Amygdala (tissue), 56 donors: ENCODE data around the gene PSAP.

Source experiments
- DNase-seq, 56 donors: peaks; one replicate each; lab custom pipeline; 2025; lab: John Stamatoyannopoulos, UW

The PSAP gene

DNA sequence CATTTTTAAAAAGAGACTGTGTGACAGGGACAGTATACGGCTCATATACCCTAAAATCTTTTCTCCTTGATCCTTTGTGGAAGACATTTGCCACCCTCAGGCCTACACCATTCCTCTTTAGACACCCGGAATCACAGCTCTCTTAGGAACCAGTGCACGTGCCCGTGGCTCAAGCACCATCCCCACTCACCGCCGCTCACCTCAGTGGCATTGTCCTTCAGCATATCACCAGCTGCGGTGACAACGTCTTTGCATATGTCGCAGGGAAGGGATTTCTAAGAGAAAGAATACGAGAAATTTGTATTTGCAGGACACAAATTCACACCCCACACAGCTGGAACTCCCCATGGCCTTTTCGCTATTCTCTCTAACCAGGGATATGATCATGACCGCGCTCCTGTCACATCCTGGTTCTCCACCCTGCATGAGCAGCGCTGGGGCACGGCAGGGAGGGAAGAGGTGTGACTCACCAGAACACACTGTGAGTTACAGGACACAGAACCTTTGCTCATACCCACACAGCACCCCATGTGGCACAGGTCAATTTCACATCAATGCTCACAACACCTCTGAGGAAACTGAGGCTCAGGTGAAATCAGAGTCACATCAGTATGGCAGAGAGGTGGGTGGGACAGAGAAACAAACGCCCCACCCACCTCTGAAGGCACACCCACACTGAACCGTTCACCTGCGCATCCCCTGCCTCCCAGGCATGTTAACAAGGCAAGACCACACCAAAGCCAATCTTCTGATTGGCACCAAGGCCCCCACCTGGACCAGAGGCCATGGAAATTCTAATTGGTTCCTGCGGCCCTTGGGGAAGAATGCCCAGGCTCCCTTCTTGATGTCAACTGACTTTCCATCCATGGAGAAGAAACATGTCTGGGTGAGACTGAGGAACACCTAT, 19.2 kb downstream of the PSAP start:
- DNase-seq, result no peak

GRCh38 chr10:71830726-71831125, 20.3 kb downstream of the PSAP start:
- DNase-seq, result no peak

DNA sequence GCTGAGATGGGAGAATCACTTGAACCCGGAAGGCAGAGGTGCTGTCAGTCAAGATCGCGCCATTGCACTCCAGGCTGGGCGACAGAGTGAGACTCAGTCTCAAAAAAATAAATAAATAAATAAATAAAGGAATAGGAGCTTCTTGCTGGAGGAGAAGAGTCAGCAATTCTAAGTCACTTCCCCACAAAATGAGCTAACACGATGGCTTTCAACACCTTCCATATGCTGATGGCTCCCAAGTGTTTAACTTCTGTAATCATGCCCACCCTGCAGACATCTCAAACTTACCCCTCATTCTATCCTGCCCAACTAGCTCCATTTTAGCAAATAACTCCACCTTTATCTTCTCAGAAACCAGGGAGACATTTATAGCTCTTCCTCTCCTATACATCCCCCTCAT, 21.2 kb downstream of the PSAP start:
- no peak for DNase-seq

GRCh38 chr10:71829171-71829570, 21.9 kb downstream of the PSAP start:
- DNase-seq, result no peak

- DNase-seq, result no peak
These were observed 22.3 kb downstream of the PSAP start for GRCh38 chr10:71828702-71829101.

DNA sequence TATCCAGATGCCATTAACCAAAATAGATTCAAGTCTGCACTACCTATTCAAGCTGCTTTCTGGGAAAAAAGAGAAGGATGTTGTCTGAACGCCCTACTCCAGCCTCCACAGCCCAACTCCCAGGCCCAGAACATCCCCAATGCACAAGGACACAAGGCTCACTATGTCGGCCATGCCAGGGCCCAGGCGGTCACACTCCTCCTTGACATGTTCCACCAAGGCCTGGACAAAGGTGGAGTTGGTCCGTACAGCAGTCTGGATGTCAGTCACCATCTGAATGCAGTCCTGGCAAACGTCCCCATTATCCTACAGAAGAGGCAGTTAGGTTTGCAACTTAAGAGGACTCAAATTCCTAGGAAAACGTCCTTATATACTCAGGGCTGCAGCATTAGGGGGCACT, 23.2 kb downstream of the PSAP start:
- no peak for DNase-seq

DNA sequence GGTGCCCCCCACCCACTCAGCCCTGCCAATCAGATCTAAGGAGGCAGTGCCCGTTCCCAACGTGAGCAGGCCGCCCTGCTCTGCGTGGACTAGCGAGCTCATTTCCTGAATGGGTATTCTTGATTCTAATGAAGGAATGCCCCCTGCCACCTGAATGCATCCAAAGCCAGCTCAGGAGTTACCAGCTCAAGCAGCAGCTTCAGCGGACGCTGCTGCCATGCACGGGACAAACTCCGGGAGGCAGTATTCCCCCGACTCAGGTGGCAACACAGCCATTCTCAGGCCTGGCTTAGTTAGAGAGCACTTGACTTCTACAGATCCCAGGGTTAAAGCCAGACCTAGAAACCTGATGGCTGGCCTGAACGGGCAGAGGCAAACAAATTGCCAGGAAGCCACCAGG, 25.8 kb downstream of the PSAP start:
- no peak for DNase-seq

GRCh38 chr10:71824333-71824732, 26.7 kb downstream of the PSAP start:
- no peak for DNase-seq

DNA sequence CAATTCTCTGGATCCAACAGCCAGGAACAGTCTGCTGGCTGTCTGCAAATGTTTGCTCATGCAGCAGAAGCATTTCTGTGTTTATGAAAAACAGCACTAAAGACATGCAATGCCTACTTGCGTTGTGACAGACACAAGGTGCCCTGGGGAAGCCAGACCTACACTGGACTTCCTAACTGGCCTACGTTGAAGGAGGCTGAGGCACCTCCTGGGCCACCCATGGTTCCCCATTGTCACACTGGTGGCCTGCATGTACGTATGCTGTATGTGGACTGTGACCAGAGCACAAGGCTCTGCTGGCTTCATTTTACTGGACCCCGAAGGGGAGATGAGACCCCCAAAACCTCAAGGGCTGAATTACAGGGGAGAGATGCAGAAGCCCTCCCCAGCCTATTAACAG, 27.7 kb downstream of the PSAP start:
- DNase-seq, result no peak

GRCh38 chr10:71821909-71822763, 28.9 kb downstream of the PSAP start:
- no peak for DNase-seq

GRCh38 chr10:71820966-71821365, 30.1 kb downstream of the PSAP start:
- DNase-seq, result no peak

- DNase-seq, result no peak
These were observed 31.1 kb downstream of the PSAP start for GRCh38 chr10:71819985-71820384.

DNA sequence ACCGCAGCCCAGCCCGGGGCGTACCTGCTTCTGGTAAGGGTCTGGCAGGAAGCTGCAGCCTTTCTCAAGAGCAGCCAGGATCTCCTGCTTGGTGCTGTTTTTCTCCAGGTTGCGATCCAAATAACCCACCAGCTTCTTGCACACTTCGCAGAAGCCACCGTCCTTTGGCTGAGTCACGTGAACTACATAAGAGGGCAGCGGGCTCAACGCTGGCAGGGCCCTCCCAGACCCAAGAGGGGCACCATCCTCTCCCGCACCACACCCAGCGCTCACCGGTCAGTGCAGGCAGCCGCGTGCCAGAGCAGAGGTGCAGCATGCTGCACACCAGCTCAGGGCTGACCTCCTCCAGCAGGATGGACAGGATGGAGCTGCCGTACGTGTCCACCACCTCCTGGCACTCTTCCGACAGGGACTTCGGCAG, 31.6 kb downstream of the PSAP start:
- DNase-seq, result no peak

- no peak for DNase-seq
These were observed 32.3 kb downstream of the PSAP start for GRCh38 chr10:71818674-71819260.

DNA sequence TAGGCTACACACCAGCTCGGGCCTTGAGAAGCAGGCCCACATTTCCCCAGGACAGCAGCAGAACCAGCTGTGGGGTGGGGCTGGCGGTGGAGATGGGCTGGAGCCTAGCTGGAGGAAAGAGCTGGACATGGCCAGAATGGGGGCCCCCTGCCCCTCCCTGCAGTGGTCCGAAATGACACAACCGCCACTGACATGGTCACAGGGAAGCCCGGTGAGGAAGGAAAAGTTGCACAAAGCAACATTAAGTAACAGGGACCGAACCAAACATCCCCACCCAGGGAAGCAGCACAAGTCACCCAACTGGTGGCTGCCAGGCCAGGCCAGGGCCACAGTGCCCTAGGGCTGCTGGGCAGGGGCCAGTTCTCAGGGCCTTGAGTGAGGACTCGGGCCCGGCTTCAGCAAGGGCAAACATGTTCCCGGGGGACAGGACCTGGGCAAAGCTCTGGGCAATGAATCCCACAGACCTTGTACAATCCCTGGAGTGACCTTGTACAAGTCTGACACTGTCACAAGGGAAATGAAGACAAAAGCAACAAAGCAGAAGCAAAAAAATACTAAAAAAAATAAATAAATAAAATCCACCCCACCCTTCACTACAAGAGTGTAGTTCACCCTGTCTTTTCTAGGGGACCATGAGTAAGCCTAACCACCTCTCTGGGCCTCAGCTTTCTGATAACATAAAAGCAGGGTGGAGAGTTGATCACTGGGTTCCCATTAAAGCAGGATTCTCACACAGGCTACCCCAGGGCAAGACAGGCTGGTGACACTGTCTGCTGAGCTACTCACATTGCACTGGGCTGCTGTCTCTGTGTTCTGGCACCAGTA, 33.0 kb downstream of the PSAP start:
- DNase-seq, result peak in 8 of 56 donors; percentile 12 to 66 (median 40)

DNA sequence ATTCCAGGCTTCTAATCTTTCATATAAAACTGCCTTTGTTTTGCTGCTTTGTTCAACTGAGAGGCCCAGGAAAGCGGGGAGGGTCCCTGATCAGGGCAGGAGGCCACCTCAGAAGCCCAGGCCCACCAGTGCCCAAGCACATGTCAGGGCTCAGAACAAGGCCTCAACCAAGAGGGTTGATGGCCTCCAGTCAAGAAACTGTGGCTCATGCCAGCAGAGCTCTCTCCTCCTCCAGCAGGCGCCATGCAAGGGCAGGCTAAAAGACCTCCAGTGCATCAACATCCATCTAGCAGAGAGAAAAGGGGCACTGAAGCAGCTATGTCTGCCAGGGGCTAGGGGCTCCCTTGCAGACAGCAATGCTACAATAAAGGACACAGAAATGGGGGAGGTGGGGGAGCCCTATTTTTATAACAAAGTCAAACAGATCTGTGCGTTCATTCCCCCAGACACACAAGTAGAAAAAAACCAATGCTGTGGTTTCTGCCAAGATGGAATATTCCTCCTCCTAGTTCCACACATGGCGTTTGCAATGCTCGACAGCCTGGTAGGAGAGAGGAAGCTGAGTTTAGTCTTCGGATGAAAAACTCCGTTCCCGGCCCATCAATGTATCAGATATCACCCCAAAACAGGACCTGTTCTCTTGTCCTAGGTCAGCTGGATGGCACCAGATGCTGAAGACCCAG, 34.0 kb downstream of the PSAP start:
- DNase-seq, result peak in 6 of 56 donors; percentile 14 to 43 (median 24)

- DNase-seq, result no peak
These were observed 34.6 kb downstream of the PSAP start for GRCh38 chr10:71816421-71816851.

DNA sequence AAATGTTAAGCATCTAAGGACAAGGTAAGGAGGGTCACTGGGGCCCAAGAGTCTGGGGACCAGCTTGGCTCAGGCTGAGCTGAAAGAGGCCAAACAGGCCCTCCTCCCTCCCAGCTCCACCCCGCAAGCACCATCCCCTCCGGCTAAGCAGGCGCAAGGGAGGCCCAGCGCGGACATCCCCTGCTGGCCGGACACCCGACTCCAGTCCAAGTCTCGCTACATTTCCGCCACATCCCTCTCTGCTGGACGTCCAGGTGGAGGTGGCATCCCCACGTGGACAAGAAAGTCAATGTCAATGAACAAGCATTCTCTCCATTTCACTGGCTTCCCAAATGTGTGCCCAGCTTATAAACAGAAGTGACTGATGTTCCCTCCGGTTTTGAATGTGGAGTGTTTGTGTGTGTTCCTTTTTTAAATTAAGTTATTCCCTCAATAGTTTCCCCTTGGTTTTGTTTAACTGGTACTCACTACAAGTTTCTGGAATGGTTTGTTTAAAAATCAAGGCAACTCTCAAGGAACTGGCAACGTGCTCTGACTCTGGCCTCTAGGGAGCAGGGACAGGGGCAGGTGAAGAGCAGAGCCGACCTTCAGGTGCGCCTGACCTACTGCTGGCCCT, 35.4 kb downstream of the PSAP start:
- DNase-seq, result no peak

GRCh38 chr10:71814922-71815411, 36.1 kb downstream of the PSAP start:
- DNase-seq, result no peak
